GM15510 (cell line): Measurements from ENCODE around the gene CRYBG1.
A peak's percentile ranks its signal among the peaks of the same experiment; 100 is the strongest.

ENCODE experiments used
- POLR2A ChIP-seq: IDR thresholded peaks from 3 replicates; pipeline ENCODE4 v1.6.1; 2011; ENCODE audit warnings: borderline replicate concordance; ENCODE audit not compliant: insufficient read length; ENCODE audit errors: extremely low read depth

The CRYBG1 gene, protein sequence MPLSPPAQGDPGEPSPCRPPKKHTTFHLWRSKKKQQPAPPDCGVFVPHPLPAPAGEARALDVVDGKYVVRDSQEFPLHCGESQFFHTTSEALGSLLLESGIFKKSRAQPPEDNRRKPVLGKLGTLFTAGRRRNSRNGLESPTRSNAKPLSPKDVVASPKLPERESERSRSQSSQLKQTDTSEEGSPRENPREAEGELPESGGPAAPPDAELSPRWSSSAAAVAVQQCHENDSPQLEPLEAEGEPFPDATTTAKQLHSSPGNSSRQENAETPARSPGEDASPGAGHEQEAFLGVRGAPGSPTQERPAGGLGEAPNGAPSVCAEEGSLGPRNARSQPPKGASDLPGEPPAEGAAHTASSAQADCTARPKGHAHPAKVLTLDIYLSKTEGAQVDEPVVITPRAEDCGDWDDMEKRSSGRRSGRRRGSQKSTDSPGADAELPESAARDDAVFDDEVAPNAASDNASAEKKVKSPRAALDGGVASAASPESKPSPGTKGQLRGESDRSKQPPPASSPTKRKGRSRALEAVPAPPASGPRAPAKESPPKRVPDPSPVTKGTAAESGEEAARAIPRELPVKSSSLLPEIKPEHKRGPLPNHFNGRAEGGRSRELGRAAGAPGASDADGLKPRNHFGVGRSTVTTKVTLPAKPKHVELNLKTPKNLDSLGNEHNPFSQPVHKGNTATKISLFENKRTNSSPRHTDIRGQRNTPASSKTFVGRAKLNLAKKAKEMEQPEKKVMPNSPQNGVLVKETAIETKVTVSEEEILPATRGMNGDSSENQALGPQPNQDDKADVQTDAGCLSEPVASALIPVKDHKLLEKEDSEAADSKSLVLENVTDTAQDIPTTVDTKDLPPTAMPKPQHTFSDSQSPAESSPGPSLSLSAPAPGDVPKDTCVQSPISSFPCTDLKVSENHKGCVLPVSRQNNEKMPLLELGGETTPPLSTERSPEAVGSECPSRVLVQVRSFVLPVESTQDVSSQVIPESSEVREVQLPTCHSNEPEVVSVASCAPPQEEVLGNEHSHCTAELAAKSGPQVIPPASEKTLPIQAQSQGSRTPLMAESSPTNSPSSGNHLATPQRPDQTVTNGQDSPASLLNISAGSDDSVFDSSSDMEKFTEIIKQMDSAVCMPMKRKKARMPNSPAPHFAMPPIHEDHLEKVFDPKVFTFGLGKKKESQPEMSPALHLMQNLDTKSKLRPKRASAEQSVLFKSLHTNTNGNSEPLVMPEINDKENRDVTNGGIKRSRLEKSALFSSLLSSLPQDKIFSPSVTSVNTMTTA (N-terminal part only)

DNA sequence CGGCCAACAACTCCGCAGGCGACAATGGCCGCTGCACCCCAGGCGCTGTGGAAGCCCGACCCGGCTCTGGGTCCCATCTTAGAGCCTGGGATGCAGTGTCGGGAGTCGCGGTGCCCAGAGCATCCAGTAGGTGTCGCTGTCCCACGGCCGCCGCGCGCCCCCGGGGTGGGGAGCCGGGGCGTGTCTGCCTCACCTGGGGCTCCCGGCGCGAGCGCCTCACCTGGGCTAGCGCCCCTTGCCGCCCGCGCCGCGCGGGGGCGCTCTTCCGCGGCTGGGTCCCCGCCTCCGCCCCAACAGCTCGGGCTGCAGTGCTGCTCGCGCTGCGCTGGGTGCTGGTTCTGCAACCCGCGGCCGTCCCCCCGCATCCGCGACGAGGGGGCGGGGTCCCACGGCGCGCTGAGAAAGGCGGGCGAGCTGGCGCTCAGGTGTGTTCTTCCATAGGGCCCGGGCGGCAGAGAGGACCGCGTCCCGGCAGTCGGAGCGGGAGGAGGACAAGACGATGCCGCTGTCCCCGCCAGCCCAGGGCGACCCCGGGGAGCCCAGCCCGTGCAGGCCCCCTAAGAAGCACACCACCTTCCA lies at the start of gene CRYBG1:
TSS of gene CRYBG1 (plus strand) at position 308 of the 579 bp plus-strand sequence. CDS start at position 500, 192 bp downstream.
- no peak for TF ChIP-seq POLR2A

DNA sequence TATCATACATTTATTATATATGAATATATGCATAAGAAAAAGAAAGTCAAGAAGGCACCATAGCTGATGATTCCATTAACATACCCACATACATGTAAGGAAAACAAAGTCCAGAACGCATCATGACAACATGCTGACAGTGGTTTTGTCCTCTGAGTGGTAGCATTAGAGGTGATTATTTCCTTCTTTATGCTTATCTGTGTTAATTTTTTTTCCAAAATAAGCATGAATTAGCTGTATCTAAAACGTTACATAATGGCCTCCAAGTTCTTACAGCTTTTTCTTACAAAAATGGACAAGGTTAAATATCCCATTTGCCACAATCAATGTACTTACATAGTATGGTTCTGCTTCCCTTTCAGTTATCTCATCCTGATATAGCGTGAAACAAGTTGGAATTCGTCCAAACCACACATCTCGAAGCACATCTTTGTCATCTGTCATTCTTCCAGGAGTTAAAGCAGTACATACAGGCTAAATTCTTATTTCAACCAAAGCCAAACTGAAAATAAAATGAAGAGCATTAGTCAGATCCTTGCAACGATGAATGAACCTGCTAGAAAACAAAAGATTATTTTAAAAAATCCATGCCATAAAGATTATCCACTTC lies 44.6 kb upstream of the CRYBG1 start:
- TF ChIP-seq POLR2A = no peak

DNA sequence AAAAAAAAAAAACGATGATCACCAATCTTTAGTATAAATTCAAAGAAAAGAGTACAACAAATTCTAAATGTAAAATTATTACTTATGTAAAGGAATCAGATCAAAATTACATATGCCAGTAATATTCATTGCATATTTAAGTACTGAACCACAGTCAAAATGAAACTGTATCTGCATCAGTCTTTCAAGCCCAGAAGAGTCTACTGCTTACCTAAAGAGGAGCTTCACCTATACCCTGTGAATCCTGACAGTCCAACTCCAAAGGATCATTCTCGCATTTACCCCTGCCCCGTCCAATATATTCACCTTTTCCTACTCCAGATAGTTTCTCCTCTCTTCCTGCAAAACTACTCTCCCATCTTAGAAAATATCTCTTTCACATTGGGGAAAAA lies 44.1 kb upstream of the CRYBG1 start:
- TF ChIP-seq POLR2A = no peak

DNA sequence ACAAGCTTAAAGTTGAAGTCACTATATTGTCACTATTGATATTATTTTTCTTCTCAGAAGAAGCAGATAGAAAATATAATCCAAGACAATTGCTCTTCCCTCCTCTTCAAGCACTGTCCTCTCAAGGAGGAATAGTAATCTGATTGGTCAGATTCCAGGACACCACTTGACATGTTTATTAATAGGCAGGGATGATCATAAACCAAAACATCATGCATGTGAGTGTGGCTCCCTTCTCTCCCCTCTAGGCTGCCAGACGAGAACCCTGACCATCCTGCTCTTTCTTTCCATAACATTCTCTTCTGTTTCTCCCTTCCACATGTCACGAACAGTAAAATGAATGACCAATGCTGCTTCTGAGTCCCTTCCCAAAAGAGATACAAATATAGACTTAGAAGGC lies 42.5 kb upstream of the CRYBG1 start:
- no peak for TF ChIP-seq POLR2A

DNA sequence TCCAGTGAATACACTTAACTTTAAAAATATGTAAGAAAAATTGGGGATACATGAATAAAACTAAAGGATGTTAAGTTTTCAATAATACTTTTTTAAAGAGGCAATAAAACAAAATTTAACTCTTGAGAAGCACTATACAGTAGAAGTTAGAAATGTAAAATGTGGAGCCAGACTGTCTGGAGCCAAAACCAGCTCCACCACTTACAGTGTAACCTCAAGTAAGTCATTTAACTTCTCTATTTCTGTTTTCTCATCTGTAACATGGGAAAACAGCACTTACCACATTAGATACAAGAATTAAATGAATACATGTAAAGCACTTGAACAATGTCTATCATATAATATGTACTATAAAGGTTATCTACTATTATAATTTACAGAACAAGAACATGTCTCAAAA lies 41.7 kb upstream of the CRYBG1 start:
- TF ChIP-seq POLR2A = no peak

DNA sequence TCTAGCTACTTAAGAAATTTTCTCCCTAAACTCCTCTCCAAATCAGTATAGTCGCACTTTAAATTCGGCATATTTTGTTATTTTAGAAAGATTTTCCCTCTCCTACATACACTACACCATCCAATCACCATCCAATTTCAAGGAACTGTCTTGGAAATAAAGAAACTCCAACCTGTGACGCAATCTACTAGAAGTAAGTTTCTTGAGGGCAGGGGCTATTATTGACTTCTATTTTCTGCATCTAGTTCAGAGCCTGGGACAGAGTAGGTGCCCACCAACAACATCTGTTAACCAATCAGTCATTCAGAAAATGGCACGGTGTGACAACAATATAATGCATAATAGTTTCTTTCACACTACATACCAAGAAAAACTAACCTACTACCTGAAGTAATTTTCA lies 38.6 kb upstream of the CRYBG1 start:
- TF ChIP-seq POLR2A = no peak

DNA sequence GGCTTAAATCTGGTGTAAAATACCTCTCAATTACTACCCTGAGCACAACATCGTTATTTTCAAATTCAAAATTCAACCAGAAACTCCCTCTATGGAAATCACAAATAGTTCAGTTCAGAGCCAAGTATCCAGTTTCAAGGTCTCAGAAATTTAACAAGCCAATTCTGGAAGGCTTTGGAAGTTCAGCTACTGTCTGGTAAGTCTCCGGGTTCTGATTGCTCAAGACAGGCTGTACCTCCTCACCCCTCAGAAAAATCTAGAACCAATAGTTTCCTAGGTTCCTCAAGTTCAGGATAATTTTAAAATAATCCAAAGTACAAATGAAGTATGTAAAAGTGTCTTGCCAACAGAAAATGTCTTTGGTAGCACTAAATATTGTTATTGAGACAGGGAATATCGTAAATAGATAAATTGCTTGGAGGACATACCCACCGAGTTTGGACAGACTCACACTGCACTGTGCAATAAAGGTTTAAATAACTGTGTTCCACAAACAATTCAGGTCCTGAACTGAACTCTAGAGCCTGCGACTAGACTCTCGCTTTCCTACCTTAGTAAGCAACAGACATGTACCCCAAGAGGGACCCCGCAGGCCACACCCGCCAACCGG lies 35.7 kb upstream of the CRYBG1 start:
- no peak for TF ChIP-seq POLR2A

DNA sequence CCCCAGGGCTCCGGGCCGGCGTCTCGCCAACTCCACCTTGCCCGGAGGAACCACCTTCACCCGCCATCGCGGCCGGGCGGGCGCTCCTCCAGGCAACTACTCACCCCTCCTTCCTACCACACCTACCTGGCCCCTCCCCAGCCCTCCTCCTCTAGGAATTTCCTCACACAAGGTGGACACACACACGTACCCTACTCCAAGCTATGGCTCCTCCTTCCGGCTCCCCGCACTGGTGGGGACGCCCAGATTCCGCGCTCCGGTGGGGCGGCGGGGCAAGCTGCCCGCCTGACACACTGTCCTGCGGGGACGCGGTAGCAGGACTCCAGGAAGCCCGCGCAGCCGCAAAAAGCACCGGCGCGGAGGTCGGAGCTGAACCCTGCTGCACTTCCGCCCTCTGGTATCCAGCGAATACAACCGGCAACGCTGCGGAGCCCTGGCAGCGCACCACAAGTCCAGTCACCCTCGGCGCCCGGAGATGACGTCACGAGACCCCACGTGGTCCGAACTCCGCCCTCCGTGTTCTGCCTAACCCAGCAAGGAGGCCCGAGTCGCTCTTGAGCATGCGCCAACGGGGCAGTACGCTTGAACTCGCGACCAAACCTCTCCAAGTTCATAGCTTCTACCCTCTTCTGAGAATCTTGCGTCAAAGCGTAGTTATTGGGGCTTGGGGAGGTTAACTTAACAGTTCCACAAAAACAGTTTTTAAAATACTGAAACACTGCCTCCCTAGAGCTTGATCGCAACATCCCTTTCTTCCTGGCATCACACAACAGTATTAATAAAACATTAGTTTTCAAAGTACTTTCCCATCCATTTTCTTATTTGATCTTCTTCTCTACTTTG lies 35.0 kb upstream of the CRYBG1 start, which contains the start of gene ATG5:
TSS of gene ATG5 (minus strand) at position 425 of the 843 bp plus-strand sequence. CDS start 9,552 bp downstream, outside the sequence.
- TF ChIP-seq POLR2A = peak; percentile 84

DNA sequence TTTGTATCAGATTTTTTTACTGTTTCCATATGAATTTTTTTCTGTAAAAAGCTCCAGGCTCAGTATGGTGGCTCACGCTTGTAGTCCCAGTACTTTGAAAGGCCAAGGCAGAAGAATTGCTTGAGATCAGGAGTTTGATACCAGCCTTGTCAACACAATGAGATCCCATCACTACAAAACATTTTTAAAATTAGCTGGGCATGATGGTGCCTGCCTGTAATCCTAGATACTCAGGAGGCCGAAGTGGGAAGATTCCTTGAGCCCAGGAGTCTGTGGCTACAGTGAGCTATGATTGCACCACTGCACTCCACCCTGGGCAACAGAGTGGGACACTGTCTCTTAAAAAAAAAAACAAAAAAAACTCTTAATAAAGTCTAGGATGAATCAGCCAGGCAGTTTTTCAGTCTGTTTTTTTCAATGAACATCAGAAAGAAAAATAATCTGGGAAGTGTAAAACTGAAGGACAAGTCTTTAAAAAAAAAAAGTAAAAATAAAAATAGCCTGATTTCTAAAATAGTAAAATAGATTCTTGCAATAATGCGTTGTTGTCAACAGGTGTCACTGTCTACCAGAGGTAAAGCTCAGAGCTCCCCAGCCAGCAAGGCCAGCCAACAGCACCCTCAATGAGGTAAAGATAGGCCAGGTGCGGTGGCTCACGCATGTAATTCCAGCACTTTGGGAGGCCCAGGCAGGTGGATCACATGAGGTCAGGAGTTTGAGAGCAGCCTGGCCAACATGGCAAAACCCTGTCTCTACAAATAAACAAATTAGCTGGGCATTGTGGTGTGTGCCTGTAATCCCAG lies 25.7 kb upstream of the CRYBG1 start:
- TF ChIP-seq POLR2A = no peak

DNA sequence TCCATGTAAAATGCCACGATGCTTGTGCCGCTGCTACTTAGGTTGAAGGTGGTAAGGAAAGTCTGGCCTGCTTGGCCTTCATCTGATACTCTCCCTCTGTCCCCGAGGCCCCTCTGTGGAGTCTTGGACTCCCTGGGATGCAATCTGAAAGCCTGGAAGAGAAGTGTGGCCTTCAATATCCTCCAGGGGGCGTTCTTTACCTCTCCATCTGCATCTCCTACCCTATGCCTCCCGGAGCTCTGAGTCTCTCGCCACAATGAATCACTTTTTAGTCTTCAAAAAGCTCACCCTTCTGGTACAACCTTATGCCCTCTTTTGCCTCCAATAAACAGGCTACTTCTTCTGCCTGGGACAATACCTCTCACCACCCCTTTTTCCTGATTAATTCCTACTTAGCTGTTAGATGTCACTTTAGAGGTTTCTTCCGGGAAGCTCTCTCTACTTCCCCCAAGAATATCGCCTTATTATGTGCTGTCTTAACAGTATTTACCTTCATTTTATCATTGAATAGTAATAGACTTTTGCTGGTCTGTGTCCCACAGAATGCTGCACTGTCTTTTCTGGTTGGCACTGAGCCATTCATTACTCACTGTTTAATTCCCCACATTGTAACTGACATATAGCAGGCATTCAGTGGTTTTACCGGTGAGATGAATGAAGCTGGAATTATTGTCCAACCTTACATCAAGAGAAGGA lies 21.0 kb upstream of the CRYBG1 start:
- TF ChIP-seq POLR2A = no peak

DNA sequence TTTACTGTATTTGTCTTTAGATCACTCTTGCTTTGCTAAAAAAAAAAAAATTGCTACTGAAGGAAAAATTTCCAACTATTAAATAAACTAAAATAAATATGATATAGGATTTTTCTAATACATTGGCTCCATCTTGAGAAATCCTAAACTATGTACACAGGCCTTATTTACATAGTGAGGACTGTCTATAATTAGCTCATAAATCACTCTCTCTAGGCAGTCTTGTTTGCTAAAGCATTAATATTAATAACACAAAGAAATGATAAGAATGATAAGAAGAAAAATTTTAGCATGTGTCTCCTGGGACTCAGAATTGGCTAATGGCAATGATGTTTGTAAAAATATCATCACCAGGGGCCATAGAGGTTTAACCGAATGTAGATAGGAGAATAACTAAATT lies 13.3 kb upstream of the CRYBG1 start:
- no peak for TF ChIP-seq POLR2A
